ENCODE results near the gene SEC22C. TPM values are rescaled to one million over a fixed set of nuclear protein-coding genes. Genes with fewer than 3 reads are reported as not detected.

The SEC22C gene
- total RNA-seq, 2 experiments from 2014 or later = 46.8 to 46.9 TPM

Other genes starting within 250 kb of the SEC22C start
- not detected for gene LYZL4, start 171.4 kb downstream of the SEC22C start, total RNA-seq
- 1 to 10 TPM; 2.8 to 3.3 TPM for gene VIPR1, start 79.3 kb downstream of the SEC22C start, total RNA-seq
- 10 to 100 TPM; 86.8 to 92.1 TPM for gene SS18L2, start 8.9 kb upstream of the SEC22C start, total RNA-seq
- 10 to 100 TPM; 46.8 to 51.4 TPM for gene NKTR, start 18.7 kb upstream of the SEC22C start, total RNA-seq
- gene ZBTB47, start 71.7 kb upstream of the SEC22C start, total RNA-seq = 1 to 10 TPM; 1.1 to 1.2 TPM
- not detected for gene KLHL40, start 103.6 kb upstream of the SEC22C start, total RNA-seq
- not detected for gene HHATL, start 120.8 kb upstream of the SEC22C start, total RNA-seq
- under 1 TPM; 0.42 to 0.52 TPM for gene CCDC13, start 191.3 kb upstream of the SEC22C start, total RNA-seq
- gene HIGD1A, start 222.5 kb upstream of the SEC22C start, total RNA-seq = 10 to 100 TPM; 90.6 to 92.0 TPM
- 1 to 10 TPM; 1.3 to 1.4 TPM for gene ACKR2, start 227.5 kb upstream of the SEC22C start, total RNA-seq